K562 (cell line): ENCODE data around the gene KCNK7.

Experiments
- CBFB ChIP-seq: sonication (generic); formaldehyde crosslinking; IDR thresholded peaks from 2 replicates; pipeline ENCODE4 v1.4.0; 2020; ENCODE audit warnings: mild to moderate bottlenecking, missing genetic modification reagents
- CTCF ChIP-seq, 3 experiments: IDR thresholded peaks in 2 of 3; conservative IDR thresholded peaks in 1 of 3; 2 replicates each; pipeline ENCODE4 v1.5.1; 2011 to 2012; ENCODE audit warnings: low read length in 3 of 3, mild to moderate bottlenecking in 3 of 3, control low read depth in 2 of 3, improper control_type of control experiment in 1 of 3, inconsistent platforms in 1 of 3, low read depth in 1 of 3, mixed read lengths in 1 of 3, moderate library complexity in 1 of 3; ENCODE audit not compliant: insufficient read depth in 2 of 3
- MTA3 ChIP-seq: fragments of 450-650 bp; formaldehyde crosslinking; IDR thresholded peaks from 2 replicates; pipeline ENCODE4 v1.6.1; 2017; ENCODE audit warnings: mild to moderate bottlenecking, borderline replicate concordance
- SIN3A ChIP-seq, 2 experiments: fragments of 150-350 bp in 1 of 2; IDR thresholded peaks; 2 replicates each; pipeline ENCODE4 v1.6.1; 2011 to 2016; ENCODE audit warnings: borderline replicate concordance in 2 of 2, low read depth in 2 of 2, low read length in 2 of 2, mild to moderate bottlenecking in 2 of 2, moderate library complexity in 2 of 2; ENCODE audit not compliant: control insufficient read depth in 1 of 2
- USF1 ChIP-seq: sonication (generic); formaldehyde crosslinking; IDR thresholded peaks from 2 replicates; pipeline ENCODE4 v1.9.0; 2022; ENCODE audit warnings: mild to moderate bottlenecking, missing genetic modification reagents
- WHSC1 ChIP-seq: IDR thresholded peaks from one replicate; pipeline ENCODE4 v1.6.1; 2012; ENCODE audit warnings: low read length, control low read depth, inconsistent platforms
- TF ChIP-seq, protein P1 (sequence below): sonication (generic); formaldehyde crosslinking; IDR thresholded peaks from 2 replicates; pipeline ENCODE4 v1.8.1; 2023; ENCODE audit warnings: mild to moderate bottlenecking, missing genetic modification reagents, moderate library complexity

GRCh38 chr11:65636108-65637031 is 40.8 kb upstream of the KCNK7 start:
- TF ChIP-seq WHSC1 = no peak
- no peak for TF ChIP-seq USF1
- no peak for TF ChIP-seq CBFB (CRISPR knock-in tag)
- peak; percentile 78; the same call in 1 of the 2 replicates for TF ChIP-seq MTA3
- peak in 1 of 2 experiments; percentile 73; a peak in 1 of 4 replicates for TF ChIP-seq SIN3A (IDR thresholded peaks at IDR 0.05; ENCODE audit: borderline replicate concordance in 2 of 2, control insufficient read depth in 1 of 2, low read depth in 2 of 2, low read length in 2 of 2)
- no peak for TF ChIP-seq CTCF (IDR thresholded peaks at IDR 0.05 in 2 of 3, conservative IDR thresholded peaks at IDR 0.05 in 1 of 3; ENCODE audit: insufficient read depth in 2 of 3, low read depth in 1 of 3, low read length in 3 of 3)
- TF ChIP-seq, protein P1, sequence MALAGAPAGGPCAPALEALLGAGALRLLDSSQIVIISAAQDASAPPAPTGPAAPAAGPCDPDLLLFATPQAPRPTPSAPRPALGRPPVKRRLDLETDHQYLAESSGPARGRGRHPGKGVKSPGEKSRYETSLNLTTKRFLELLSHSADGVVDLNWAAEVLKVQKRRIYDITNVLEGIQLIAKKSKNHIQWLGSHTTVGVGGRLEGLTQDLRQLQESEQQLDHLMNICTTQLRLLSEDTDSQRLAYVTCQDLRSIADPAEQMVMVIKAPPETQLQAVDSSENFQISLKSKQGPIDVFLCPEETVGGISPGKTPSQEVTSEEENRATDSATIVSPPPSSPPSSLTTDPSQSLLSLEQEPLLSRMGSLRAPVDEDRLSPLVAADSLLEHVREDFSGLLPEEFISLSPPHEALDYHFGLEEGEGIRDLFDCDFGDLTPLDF = no peak
